DND-41 (cell line): ENCODE data around the gene LGALS3.

Experiments
- ATAC-seq: fragments of 200-7000 bp; cut with Tn5 transposase; 3 replicates; pipeline ENCODE4 v1.9.1; 2021; ENCODE audit warnings: low read depth; ENCODE audit not compliant: insufficient read depth
- DNase-seq: peaks from one replicate; pipeline ENCODE4 v3.0.0-alpha.2; 2020
- H2AFZ ChIP-seq: 2 replicates; pipeline ENCODE4 v1.6.0; 2012; ENCODE audit warnings: low read depth, low read length
- H3K27ac ChIP-seq: 2 replicates; pipeline ENCODE4 v1.5.1; 2012; ENCODE audit warnings: low read length, inconsistent platforms
- H3K27me3 ChIP-seq: fragments of 200-600 bp; sonication (generic); 2 replicates; pipeline ENCODE4 v1.6.0; 2012; ENCODE audit warnings: low read length, mild to moderate bottlenecking, inconsistent platforms; ENCODE audit not compliant: insufficient read depth, poor library complexity
- H3K36me3 ChIP-seq: 2 replicates; pipeline ENCODE4 v1.5.1; 2012; ENCODE audit warnings: low read length, inconsistent platforms; ENCODE audit not compliant: insufficient read depth
- H3K4me1 ChIP-seq: 2 replicates; pipeline ENCODE4 v1.5.1; 2012; ENCODE audit warnings: mild to moderate bottlenecking, low read length; ENCODE audit not compliant: insufficient read depth
- H3K4me2 ChIP-seq: 2 replicates; pipeline ENCODE4 v1.6.0; 2012; ENCODE audit warnings: mild to moderate bottlenecking, moderate library complexity, low read length, inconsistent platforms; ENCODE audit not compliant: insufficient read depth
- H3K4me3 ChIP-seq, 2 experiments: fragments of 200-600 bp in 1 of 2; shearing (Covaris generic) in 1 of 2; 2 replicates each; pipeline ENCODE4 v1.5.1; 2012 to 2016; ENCODE audit warnings: inconsistent platforms in 2 of 2, low read length in 2 of 2, mild to moderate bottlenecking in 2 of 2, low read depth in 1 of 2, moderate library complexity in 1 of 2
- H3K79me2 ChIP-seq: 2 replicates; pipeline ENCODE4 v1.6.0; 2012; ENCODE audit warnings: low read length, inconsistent platforms; ENCODE audit not compliant: insufficient read depth
- H3K9ac ChIP-seq: 2 replicates; pipeline ENCODE4 v1.6.0; 2012; ENCODE audit warnings: low read depth, mild to moderate bottlenecking, inconsistent platforms, low read length, moderate library complexity
- H3K9me3 ChIP-seq: 2 replicates; pipeline ENCODE4 v1.5.1; 2012; ENCODE audit warnings: low read length, moderate library complexity, mild to moderate bottlenecking, inconsistent platforms; ENCODE audit not compliant: insufficient read depth, severe bottlenecking
- H4K20me1 ChIP-seq: 2 replicates; pipeline ENCODE4 v1.6.0; 2012; ENCODE audit warnings: low read length; ENCODE audit not compliant: insufficient read depth
- CTCF ChIP-seq: IDR thresholded peaks from 2 replicates; pipeline ENCODE4 v1.5.1; 2012; ENCODE audit warnings: borderline replicate concordance, low read length, moderate library complexity, mild to moderate bottlenecking; ENCODE audit not compliant: poor library complexity, severe bottlenecking; ENCODE audit errors: extremely low read depth
- EZH2 ChIP-seq: IDR thresholded peaks from 3 replicates; pipeline ENCODE4 v1.6.1; 2012; ENCODE audit warnings: borderline replicate concordance, low read depth, mild to moderate bottlenecking, moderate library complexity, low read length, inconsistent platforms; ENCODE audit not compliant: severe bottlenecking

LGALS3 gene

GRCh38 chr14:55097881-55098560 lies 31.0 kb upstream of the LGALS3 start:
- Histone ChIP-seq H3K27ac (no peak overlapping the region), H3K9ac (no peak overlapping the region), H3K4me3 (no peak overlapping the region), H3K36me3 (no peaks in the 10 kb centered on the region), H3K4me1 (no peaks in the 10 kb centered on the region), H2AFZ (no peak overlapping the region), H3K9me3 (no peaks in the 10 kb centered on the region), H3K27me3 (no peaks in the 10 kb centered on the region), H3K79me2 (no peaks in the 10 kb centered on the region), H3K4me2 (no peak overlapping the region), H4K20me1 (no peaks in the 10 kb centered on the region)
- DNase-seq (no peak), ATAC-seq (no peak)
- no peak for TF ChIP-seq EZH2
- TF ChIP-seq CTCF = no peak

- Histone ChIP-seq H3K27ac (no peak overlapping the region), H3K36me3 (no peaks in the 10 kb centered on the region), H4K20me1 (no peaks in the 10 kb centered on the region), H3K9me3 (no peaks in the 10 kb centered on the region), H3K4me3 (no peak overlapping the region), H3K79me2 (no peaks in the 10 kb centered on the region), H2AFZ (no peak overlapping the region), H3K9ac (no peak overlapping the region), H3K4me1 (no peaks in the 10 kb centered on the region), H3K27me3 (no peaks in the 10 kb centered on the region), H3K4me2 (no peak overlapping the region)
- TF ChIP-seq EZH2 (no peak), CTCF (no peak)
- ATAC-seq (no peak), DNase-seq (no peak)
These were observed 30.5 kb upstream of the LGALS3 start for GRCh38 chr14:55098561-55098898.

- ATAC-seq (no peak), DNase-seq (no peak)
- H3K36me3 ChIP-seq = no peaks in the 10 kb centered on the region
- no peak overlapping the region for H3K4me2 ChIP-seq
- H3K9ac ChIP-seq = no peak overlapping the region
- H3K4me3 ChIP-seq = no peak overlapping the region
- no peaks in the 10 kb centered on the region for H3K4me1 ChIP-seq
- no peaks in the 10 kb centered on the region for H3K27me3 ChIP-seq
- H3K9me3 ChIP-seq = no peaks in the 10 kb centered on the region
- no peaks in the 10 kb centered on the region for H3K79me2 ChIP-seq
- H2AFZ ChIP-seq = no peak overlapping the region
- H3K27ac ChIP-seq = no peak overlapping the region
- no peak for TF ChIP-seq EZH2
- TF ChIP-seq CTCF = no peak
- H4K20me1 ChIP-seq = no peaks in the 10 kb centered on the region
These were observed 29.3 kb upstream of the LGALS3 start for GRCh38 chr14:55099756-55100155.
